ENCODE results near the gene ERC2. TPM values are rescaled to one million over a fixed set of nuclear protein-coding genes. Genes with fewer than 3 reads are reported as not detected.

Gene ERC2
- total and polyA plus RNA-seq, 5 donors from 2014 or later = not detected

GRCh38 chr3:56304069-56304468 lies 164.2 kb downstream of the ERC2 start:
- H3K9me3 ChIP-seq (ENCODE audit: control insufficient read depth in 2 of 2, low read length in 2 of 2) = no peaks in the 10 kb centered on the region
- no peaks in the 10 kb centered on the region for H3K36me3 Mint-ChIP-seq
- no peaks in the 10 kb centered on the region for H3K36me3 ChIP-seq (ENCODE audit: control insufficient read depth, insufficient read depth, low read length)
- no peak overlapping the region for H3K27ac ChIP-seq (ENCODE audit: insufficient read depth, low read length, poor library complexity, severe bottlenecking)
- no peak overlapping the region for H3K27ac Mint-ChIP-seq
- DNase-seq = no peak
- H3K4me3 Mint-ChIP-seq = no peak overlapping the region
- peaks cover 15% of the 10 kb centered on the region for H3K27me3 Mint-ChIP-seq
- no peak for ATAC-seq (ENCODE audit: low read depth in 2 of 2)
- no peak overlapping the region for H3K4me3 ChIP-seq (ENCODE audit: low read depth, low read length)
- H3K4me1 ChIP-seq (ENCODE audit: control insufficient read depth, insufficient read depth, low read length, poor library complexity, severe bottlenecking) = no peaks in the 10 kb centered on the region
- no peaks in the 10 kb centered on the region for H3K4me1 Mint-ChIP-seq
- peaks cover 0 to 1% (median 0%) of the 10 kb centered on the region in 7 donors for H3K9me3 Mint-ChIP-seq
- H3K27me3 ChIP-seq (ENCODE audit: control insufficient read depth, insufficient read depth, low read length) = no peaks in the 10 kb centered on the region

GRCh38 chr3:56303487-56303886 lies 164.8 kb downstream of the ERC2 start:
- no peak for ATAC-seq (ENCODE audit: low read depth in 2 of 2)
- DNase-seq = peak in 1 of 3 donors; percentile 20
- no peak overlapping the region for H3K4me3 Mint-ChIP-seq
- Histone ChIP-seq H3K9me3 (ENCODE audit: control insufficient read depth in 2 of 2, low read length in 2 of 2) (no peaks in the 10 kb centered on the region), H3K4me1 (ENCODE audit: control insufficient read depth, insufficient read depth, low read length, poor library complexity, severe bottlenecking) (no peaks in the 10 kb centered on the region), H3K36me3 (ENCODE audit: control insufficient read depth, insufficient read depth, low read length) (no peaks in the 10 kb centered on the region), H3K27ac (ENCODE audit: insufficient read depth, low read length, poor library complexity, severe bottlenecking) (no peak overlapping the region), H3K27me3 (ENCODE audit: control insufficient read depth, insufficient read depth, low read length) (no peaks in the 10 kb centered on the region), H3K4me3 (ENCODE audit: low read depth, low read length) (no peak overlapping the region)
- no peak overlapping the region for H3K27ac Mint-ChIP-seq
- peaks cover 15% of the 10 kb centered on the region for H3K27me3 Mint-ChIP-seq
- no peaks in the 10 kb centered on the region for H3K36me3 Mint-ChIP-seq
- H3K4me1 Mint-ChIP-seq = no peaks in the 10 kb centered on the region
- H3K9me3 Mint-ChIP-seq = peaks cover 0 to 1% (median 0%) of the 10 kb centered on the region in 7 donors

- DNase-seq (no peak), ATAC-seq (ENCODE audit: low read depth in 2 of 2) (no peak)
- H3K27me3 Mint-ChIP-seq = peaks cover 8% of the 10 kb centered on the region
- no peak overlapping the region for H3K4me3 Mint-ChIP-seq
- peaks cover 0 to 7% (median 0%) of the 10 kb centered on the region in 7 donors for H3K9me3 Mint-ChIP-seq
- Histone ChIP-seq H3K4me3 (ENCODE audit: low read depth, low read length) (no peak overlapping the region), H3K27ac (ENCODE audit: insufficient read depth, low read length, poor library complexity, severe bottlenecking) (no peak overlapping the region), H3K27me3 (ENCODE audit: control insufficient read depth, insufficient read depth, low read length) (no peaks in the 10 kb centered on the region), H3K9me3 (ENCODE audit: control insufficient read depth in 2 of 2, low read length in 2 of 2) (no peaks in the 10 kb centered on the region), H3K4me1 (ENCODE audit: control insufficient read depth, insufficient read depth, low read length, poor library complexity, severe bottlenecking) (no peaks in the 10 kb centered on the region), H3K36me3 (ENCODE audit: control insufficient read depth, insufficient read depth, low read length) (no peaks in the 10 kb centered on the region)
- no peaks in the 10 kb centered on the region for H3K4me1 Mint-ChIP-seq
- no peaks in the 10 kb centered on the region for H3K36me3 Mint-ChIP-seq
- no peak overlapping the region for H3K27ac Mint-ChIP-seq
Observed at GRCh38 chr3:56302417-56302816, 165.8 kb downstream of the ERC2 start.

DNA sequence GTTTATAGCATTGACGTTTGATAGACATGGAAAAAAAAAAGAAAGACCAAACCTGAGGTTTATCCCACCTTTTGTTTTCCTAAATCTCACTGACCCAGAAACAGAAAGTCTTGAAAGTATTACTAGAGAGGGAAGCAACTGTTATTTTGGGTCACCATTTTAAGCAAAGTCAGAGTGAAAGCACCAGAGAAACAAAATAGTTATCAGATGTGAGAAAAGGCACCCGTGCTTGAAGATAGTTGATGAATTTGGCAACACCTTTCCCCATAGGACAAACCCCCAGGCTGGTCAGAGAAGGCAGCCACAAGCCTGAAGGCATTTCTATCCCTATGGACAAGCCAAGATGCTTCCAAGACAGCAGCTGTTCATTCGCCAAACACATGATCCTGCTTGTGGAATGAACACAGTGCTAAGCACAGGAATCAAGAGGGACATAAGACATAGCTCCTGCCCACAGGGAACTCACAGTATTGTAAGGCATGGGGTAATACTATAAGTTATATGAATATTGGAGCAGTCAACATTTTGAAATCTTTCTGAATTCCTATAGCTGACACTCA lies 170.9 kb downstream of the ERC2 start:
- Histone ChIP-seq H3K4me1 (ENCODE audit: control insufficient read depth, insufficient read depth, low read length, poor library complexity, severe bottlenecking) (no peaks in the 10 kb centered on the region), H3K27ac (ENCODE audit: insufficient read depth, low read length, poor library complexity, severe bottlenecking) (no peak overlapping the region), H3K4me3 (ENCODE audit: low read depth, low read length) (no peak overlapping the region), H3K36me3 (ENCODE audit: control insufficient read depth, insufficient read depth, low read length) (no peaks in the 10 kb centered on the region), H3K9me3 (ENCODE audit: control insufficient read depth in 2 of 2, low read length in 2 of 2) (no peaks in the 10 kb centered on the region), H3K27me3 (ENCODE audit: control insufficient read depth, insufficient read depth, low read length) (no peaks in the 10 kb centered on the region)
- Mint-ChIP-seq H3K27me3 (no peaks in the 10 kb centered on the region), H3K4me1 (no peaks in the 10 kb centered on the region), H3K4me3 (no peak overlapping the region), H3K36me3 (no peaks in the 10 kb centered on the region), H3K9me3 (peaks cover 0 to 7% (median 0%) of the 10 kb centered on the region in 7 donors), H3K27ac (no peak overlapping the region)
- DNase-seq = no peak
- no peak for ATAC-seq (ENCODE audit: low read depth in 2 of 2)

DNA sequence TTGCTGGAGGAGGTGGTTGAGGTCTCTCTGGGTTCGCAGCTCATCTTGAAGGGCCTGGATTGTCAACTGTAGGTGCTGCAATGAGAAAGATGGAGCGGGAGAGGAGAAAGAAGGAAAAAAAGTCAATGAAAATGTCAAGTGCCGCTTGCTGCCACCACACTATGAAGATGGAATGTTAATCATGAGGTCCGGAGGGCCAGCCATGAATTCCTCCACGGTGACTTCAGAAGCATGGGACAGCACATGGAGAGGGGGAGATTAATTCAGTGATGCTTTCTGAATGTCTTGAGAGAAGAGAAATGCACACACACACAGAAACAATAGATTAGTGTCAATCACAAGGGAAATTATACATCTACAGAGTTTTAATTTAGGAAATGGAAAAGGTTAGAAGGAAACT lies 171.9 kb downstream of the ERC2 start:
- Mint-ChIP-seq H3K4me3 (no peak overlapping the region), H3K27ac (no peak overlapping the region), H3K36me3 (no peaks in the 10 kb centered on the region), H3K9me3 (peaks cover 0 to 7% (median 0%) of the 10 kb centered on the region in 7 donors), H3K4me1 (no peaks in the 10 kb centered on the region), H3K27me3 (no peaks in the 10 kb centered on the region)
- H3K36me3 ChIP-seq (ENCODE audit: control insufficient read depth, insufficient read depth, low read length) = no peaks in the 10 kb centered on the region
- DNase-seq (no peak), ATAC-seq (ENCODE audit: low read depth in 2 of 2) (no peak)
- no peak overlapping the region for H3K4me3 ChIP-seq (ENCODE audit: low read depth, low read length)
- no peaks in the 10 kb centered on the region for H3K27me3 ChIP-seq (ENCODE audit: control insufficient read depth, insufficient read depth, low read length)
- H3K9me3 ChIP-seq (ENCODE audit: control insufficient read depth in 2 of 2, low read length in 2 of 2) = no peaks in the 10 kb centered on the region
- no peaks in the 10 kb centered on the region for H3K4me1 ChIP-seq (ENCODE audit: control insufficient read depth, insufficient read depth, low read length, poor library complexity, severe bottlenecking)
- no peak overlapping the region for H3K27ac ChIP-seq (ENCODE audit: insufficient read depth, low read length, poor library complexity, severe bottlenecking)

DNA sequence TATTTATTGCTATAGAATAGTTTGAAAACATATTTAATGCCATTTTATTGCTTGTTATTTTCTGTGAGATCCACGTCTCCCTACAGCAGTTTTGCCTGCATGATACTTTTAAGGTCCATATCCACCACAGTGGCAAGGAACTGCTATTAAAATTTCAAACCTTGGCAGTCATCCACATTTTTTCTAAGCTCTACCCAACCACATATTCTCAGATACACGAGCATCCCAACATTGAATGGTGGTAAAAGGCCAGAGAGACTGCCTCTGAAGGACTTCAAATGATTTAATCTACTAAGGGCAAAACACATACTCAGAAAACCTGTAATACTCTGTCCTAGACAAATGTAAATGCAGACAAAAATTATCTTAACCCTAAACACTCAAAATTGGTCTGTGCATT lies 173.1 kb downstream of the ERC2 start:
- H3K27me3 Mint-ChIP-seq = peaks cover 3% of the 10 kb centered on the region
- H3K9me3 Mint-ChIP-seq = peaks cover 0 to 7% (median 0%) of the 10 kb centered on the region in 7 donors
- ATAC-seq (ENCODE audit: low read depth in 2 of 2) (no peak), DNase-seq (no peak)
- Histone ChIP-seq H3K4me1 (ENCODE audit: control insufficient read depth, insufficient read depth, low read length, poor library complexity, severe bottlenecking) (no peaks in the 10 kb centered on the region), H3K27me3 (ENCODE audit: control insufficient read depth, insufficient read depth, low read length) (no peaks in the 10 kb centered on the region), H3K9me3 (ENCODE audit: control insufficient read depth in 2 of 2, low read length in 2 of 2) (no peaks in the 10 kb centered on the region), H3K27ac (ENCODE audit: insufficient read depth, low read length, poor library complexity, severe bottlenecking) (no peak overlapping the region), H3K36me3 (ENCODE audit: control insufficient read depth, insufficient read depth, low read length) (no peaks in the 10 kb centered on the region), H3K4me3 (ENCODE audit: low read depth, low read length) (no peak overlapping the region)
- H3K27ac Mint-ChIP-seq = no peak overlapping the region
- H3K36me3 Mint-ChIP-seq = no peaks in the 10 kb centered on the region
- H3K4me1 Mint-ChIP-seq = no peaks in the 10 kb centered on the region
- H3K4me3 Mint-ChIP-seq = no peak overlapping the region

GRCh38 chr3:56294286-56294685 lies 174.0 kb downstream of the ERC2 start:
- no peak overlapping the region for H3K27ac Mint-ChIP-seq
- H3K27me3 Mint-ChIP-seq = peaks cover 4% of the 10 kb centered on the region
- no peak for DNase-seq

GRCh38 chr3:56291953-56292352 lies 176.3 kb downstream of the ERC2 start:
- Mint-ChIP-seq H3K36me3 (no peaks in the 10 kb centered on the region), H3K4me3 (no peak overlapping the region), H3K4me1 (no peaks in the 10 kb centered on the region), H3K9me3 (peaks cover 0 to 2% (median 0%) of the 10 kb centered on the region in 7 donors), H3K27ac (no peak overlapping the region), H3K27me3 (peaks cover 4% of the 10 kb centered on the region)
- H3K36me3 ChIP-seq (ENCODE audit: control insufficient read depth, insufficient read depth, low read length) = no peaks in the 10 kb centered on the region
- ATAC-seq (ENCODE audit: low read depth in 2 of 2) = no peak
- H3K9me3 ChIP-seq (ENCODE audit: control insufficient read depth in 2 of 2, low read length in 2 of 2) = no peaks in the 10 kb centered on the region
- no peak overlapping the region for H3K27ac ChIP-seq (ENCODE audit: insufficient read depth, low read length, poor library complexity, severe bottlenecking)
- no peaks in the 10 kb centered on the region for H3K27me3 ChIP-seq (ENCODE audit: control insufficient read depth, insufficient read depth, low read length)
- DNase-seq = no peak
- no peak overlapping the region for H3K4me3 ChIP-seq (ENCODE audit: low read depth, low read length)
- no peaks in the 10 kb centered on the region for H3K4me1 ChIP-seq (ENCODE audit: control insufficient read depth, insufficient read depth, low read length, poor library complexity, severe bottlenecking)

More at GRCh38 chr3:56294286-56294685, 174.0 kb downstream of the ERC2 start:
- H3K27me3 ChIP-seq (ENCODE audit: control insufficient read depth, insufficient read depth, low read length) = no peaks in the 10 kb centered on the region
- H3K36me3 ChIP-seq (ENCODE audit: control insufficient read depth, insufficient read depth, low read length) = no peaks in the 10 kb centered on the region
- H3K4me1 ChIP-seq (ENCODE audit: control insufficient read depth, insufficient read depth, low read length, poor library complexity, severe bottlenecking) = no peaks in the 10 kb centered on the region
- no peaks in the 10 kb centered on the region for H3K36me3 Mint-ChIP-seq
- ATAC-seq (ENCODE audit: low read depth in 2 of 2) = no peak
- H3K27ac ChIP-seq (ENCODE audit: insufficient read depth, low read length, poor library complexity, severe bottlenecking) = no peak overlapping the region
- no peaks in the 10 kb centered on the region for H3K4me1 Mint-ChIP-seq
- peaks cover 0 to 7% (median 0%) of the 10 kb centered on the region in 7 donors for H3K9me3 Mint-ChIP-seq
- no peak overlapping the region for H3K4me3 Mint-ChIP-seq
- H3K9me3 ChIP-seq (ENCODE audit: control insufficient read depth in 2 of 2, low read length in 2 of 2) = no peaks in the 10 kb centered on the region
- no peak overlapping the region for H3K4me3 ChIP-seq (ENCODE audit: low read depth, low read length)

All from CD4-positive, CD25-positive, alpha-beta regulatory T cell (primary cell).